DMS114 treated with DMSO at 0.1 percent for 48 hours (cell line): Measurements from ENCODE around the gene TRIM68.

Experiments used
- DNase-seq: peaks from one replicate; lab custom pipeline; 2025; ENCODE audit not compliant: unreplicated experiment; lab: John Stamatoyannopoulos, UW

The TRIM68 gene

GRCh38 chr11:4606231-4607015, 1.6 kb downstream of the TRIM68 start:
- no peak for DNase-seq

DNA sequence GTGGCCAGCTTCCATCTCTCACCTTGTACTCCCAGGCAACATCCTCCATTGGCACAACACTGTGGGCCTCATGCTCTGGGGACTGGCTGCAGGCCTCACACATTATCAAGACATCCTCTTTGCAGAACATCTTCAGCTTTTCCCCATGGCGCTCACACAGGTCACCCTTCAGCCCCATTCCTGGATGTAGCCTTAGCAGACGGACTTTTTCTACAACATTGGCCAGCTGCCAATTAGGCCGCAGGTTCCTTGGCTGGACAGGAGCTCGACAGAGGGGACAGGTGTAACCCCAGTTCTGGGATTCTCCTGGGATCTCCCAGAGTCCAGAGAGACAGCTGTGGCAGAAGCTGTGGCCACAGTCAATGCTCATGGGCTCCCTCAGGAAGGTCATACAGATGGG, 3.0 kb downstream of the TRIM68 start:
- DNase-seq, result no peak

GRCh38 chr11:4593739-4594138, 14.3 kb downstream of the TRIM68 start, which contains the start of gene OR52I1:
Gene OR52I1, plus strand, starts transcription at chr11:4594039. Its CDS starts 0 bp downstream, at chr11:4594039.
- no peak for DNase-seq

GRCh38 chr11:4589017-4589416, 19.0 kb downstream of the TRIM68 start:
- no peak for DNase-seq

DNA sequence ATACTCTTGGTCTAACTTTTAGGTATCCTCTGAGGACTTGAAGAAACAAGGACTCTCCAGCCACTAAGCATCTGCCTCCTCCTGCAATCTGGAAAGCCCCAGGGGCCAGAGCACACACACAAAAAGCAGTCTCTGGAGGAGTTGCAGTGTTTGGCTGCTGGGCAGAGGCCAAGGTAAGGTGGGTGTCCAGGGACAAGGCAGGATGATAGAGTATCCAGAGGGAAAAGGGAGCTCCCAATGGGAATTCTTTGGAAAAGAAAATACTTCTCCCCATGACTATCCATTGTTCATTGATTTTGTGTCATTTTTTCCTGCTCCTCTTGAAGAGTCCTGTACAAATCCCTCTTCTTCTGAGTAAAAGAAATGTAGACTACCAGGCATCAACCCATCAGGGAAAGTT, 26.6 kb downstream of the TRIM68 start, which contains the start of gene OR52I2:
Gene OR52I2, plus strand, starts transcription at position 301 of the 400 bp plus-strand sequence.
- no peak for DNase-seq

DNA sequence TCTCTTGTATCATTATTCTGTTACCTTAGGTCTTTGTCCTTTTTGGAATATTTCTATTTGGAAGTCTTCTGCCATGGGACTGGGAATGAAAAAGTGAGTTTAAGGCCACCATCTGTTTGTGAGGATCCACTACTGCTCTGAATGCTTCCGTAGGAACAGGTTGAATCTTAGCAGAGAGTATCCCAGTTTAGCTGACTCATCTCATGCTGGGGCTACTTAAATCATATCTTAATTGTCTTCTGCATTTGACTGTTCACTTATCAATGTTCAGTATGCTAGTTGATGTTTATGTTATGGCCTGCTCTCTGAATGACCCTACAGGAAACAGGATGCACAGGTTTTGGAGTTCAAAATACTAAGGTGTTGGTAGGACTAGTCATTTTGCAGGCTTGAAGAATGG, 27.9 kb downstream of the TRIM68 start:
- no peak for DNase-seq

DNA sequence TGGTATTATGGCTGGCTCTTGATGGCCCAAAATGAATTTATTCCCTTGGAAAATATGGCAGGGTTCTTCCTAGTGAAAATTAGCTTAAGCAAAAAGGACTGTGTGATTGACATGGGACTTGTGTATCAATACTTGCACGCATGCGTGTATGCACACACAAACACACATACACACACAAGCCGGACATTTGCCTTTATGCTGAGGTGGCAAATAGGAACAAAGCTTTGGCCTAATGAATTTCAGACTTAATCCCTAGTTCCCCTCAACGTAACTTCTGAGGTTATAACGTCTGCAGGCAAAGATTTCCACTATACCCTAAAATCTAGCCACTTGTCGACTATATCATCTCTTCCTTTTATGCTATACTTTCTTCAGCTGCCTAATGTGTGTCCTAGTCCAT, 29.4 kb downstream of the TRIM68 start:
- DNase-seq, result no peak

DNA sequence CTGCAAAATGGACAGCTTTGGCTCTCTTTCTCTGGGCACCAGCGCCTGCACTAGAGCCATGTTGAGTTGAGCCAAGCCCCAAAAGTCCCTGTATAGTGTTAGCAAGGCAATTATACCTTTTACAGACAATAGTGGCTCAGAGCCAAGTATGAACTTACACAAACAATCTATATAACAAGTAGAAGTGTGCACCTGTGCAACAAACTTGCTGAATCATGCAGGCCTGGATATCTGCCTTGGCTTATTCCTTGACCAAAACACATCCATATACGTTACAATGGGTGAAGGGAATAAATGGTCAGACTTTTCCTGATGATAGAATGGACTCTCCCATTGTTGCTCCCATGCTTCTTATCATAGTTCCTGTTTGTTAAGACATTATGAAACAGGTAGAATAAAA, 30.3 kb downstream of the TRIM68 start:
- DNase-seq, result no peak

DNA sequence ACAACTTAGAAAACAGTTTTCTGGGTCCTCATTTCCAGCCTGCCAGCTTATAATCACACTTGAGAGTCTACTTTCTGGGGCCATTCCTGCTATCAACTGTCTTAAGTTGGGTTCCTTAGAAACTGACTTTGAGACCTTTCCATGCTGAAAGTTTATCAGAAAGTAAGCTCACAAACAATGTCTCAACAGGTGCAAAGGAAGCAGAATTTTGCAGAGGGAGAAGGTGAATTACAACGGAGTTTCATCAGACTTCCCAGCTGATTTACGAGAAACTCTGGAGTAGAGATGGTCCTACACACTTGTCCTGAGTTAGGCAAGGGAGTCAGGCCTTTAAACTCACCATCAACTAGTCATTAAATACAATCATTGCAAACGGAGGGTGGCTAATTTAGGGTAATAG, 31.2 kb downstream of the TRIM68 start:
- DNase-seq, result no peak

GRCh38 chr11:4569075-4569474, 39.0 kb downstream of the TRIM68 start:
- DNase-seq, result no peak

GRCh38 chr11:4565371-4565770, 42.7 kb downstream of the TRIM68 start:
- DNase-seq, result no peak

DNA sequence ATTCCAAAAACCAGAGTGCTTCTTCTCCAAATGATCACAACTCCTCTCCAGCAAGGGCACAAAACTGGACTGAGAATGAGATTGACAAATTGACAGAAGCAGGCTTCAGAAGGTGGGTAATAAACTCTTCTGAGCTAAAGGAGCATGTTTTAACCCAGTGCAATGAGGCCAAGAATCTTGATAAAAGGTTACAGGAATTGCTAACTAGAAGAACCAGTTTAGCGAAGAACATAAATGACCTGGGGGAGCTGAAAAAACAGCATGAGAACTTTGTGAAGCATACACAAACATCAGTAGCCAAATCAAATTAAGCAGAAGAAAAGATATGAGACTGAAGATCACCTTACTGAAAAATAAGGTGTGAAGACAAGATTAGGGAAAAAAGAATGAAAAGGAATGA, 47.6 kb downstream of the TRIM68 start:
- DNase-seq, result no peak

DNA sequence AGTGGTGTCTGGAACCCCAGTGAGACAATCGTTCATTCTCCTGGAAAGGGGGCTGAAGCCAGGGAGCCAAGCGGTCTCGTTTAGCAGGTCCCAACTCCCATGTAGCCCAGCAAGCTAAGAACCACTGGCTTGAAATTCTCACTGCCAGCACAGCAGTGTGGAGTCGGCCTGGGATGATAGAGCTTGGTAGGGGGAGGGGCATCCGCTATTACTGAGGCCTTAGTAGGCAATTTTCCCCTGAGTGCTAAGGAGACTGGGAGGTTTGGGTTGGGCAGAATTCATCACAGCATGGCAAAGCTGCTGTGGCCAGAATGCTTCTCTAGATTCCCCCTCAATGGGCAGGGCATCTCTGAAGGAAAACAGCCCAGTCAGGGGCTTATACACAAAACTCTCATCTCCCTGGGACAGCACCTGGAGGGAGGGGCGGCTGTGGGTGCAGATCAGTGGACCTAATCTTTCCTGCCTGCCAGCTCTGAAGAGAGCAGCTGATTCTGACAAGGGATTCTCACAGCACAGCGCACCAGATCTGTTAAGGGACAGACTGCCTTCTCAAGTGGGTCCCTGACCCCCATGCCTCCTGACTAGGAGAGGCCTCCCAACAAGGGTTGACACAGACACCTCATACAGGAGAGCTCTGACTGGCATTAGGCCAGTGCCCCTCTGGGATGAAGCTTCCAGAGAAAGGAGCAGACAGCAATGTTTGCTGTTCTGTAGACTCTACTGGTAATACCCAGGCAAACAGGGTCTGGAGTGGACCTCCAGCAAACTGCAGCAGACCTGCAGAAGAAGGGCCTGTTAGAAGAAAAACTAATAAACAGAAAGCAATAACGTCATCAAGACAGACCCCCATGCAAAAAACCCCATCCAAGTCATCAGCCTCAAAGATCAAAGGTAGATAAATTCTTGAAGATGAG, 48.2 kb downstream of the TRIM68 start:
- no peak for DNase-seq

GRCh38 chr11:4551346-4551979, 56.6 kb downstream of the TRIM68 start:
- no peak for DNase-seq
